IMR-90 (cell line): ENCODE measurements around the gene KRTAP5-3.

Experiments
- CHD1 ChIP-seq: IDR thresholded peaks from 2 replicates; pipeline ENCODE4 v1.6.1; 2012; ENCODE audit warnings: low read depth, low read length, improper control_type of control experiment
- FOS ChIP-seq: fragments of 150-350 bp; IDR thresholded peaks from 2 replicates; pipeline ENCODE4 v1.6.1; 2016; ENCODE audit warnings: low read depth, low read length
- MAFK ChIP-seq: IDR thresholded peaks from 2 replicates; pipeline ENCODE4 v1.6.1; 2012; ENCODE audit warnings: low read depth, low read length, improper control_type of control experiment
- MXI1 ChIP-seq: IDR thresholded peaks from 2 replicates; pipeline ENCODE4 v1.6.1; 2012; ENCODE audit warnings: low read depth, mild to moderate bottlenecking, low read length, moderate library complexity, borderline replicate concordance
- RAD21 ChIP-seq: IDR thresholded peaks from 2 replicates; pipeline ENCODE4 v1.6.1; 2012; ENCODE audit warnings: low read length, improper control_type of control experiment
- RFX5 ChIP-seq: IDR thresholded peaks from 2 replicates; pipeline ENCODE4 v1.8.0; 2012; ENCODE audit warnings: low read depth, mild to moderate bottlenecking, low read length, moderate library complexity
- SMC3 ChIP-seq: fragments of 150-350 bp; IDR thresholded peaks from 2 replicates; pipeline ENCODE4 v1.6.1; 2016; ENCODE audit warnings: low read depth, mild to moderate bottlenecking, antibody characterized with exemption, low read length, moderate library complexity
- TF ChIP-seq, protein P1 (sequence below): conservative IDR thresholded peaks from 2 replicates; pipeline ENCODE4 v1.5.1; 2012; ENCODE audit warnings: mild to moderate bottlenecking, low read depth, low read length, improper control_type of control experiment

- TF ChIP-seq, protein P1, sequence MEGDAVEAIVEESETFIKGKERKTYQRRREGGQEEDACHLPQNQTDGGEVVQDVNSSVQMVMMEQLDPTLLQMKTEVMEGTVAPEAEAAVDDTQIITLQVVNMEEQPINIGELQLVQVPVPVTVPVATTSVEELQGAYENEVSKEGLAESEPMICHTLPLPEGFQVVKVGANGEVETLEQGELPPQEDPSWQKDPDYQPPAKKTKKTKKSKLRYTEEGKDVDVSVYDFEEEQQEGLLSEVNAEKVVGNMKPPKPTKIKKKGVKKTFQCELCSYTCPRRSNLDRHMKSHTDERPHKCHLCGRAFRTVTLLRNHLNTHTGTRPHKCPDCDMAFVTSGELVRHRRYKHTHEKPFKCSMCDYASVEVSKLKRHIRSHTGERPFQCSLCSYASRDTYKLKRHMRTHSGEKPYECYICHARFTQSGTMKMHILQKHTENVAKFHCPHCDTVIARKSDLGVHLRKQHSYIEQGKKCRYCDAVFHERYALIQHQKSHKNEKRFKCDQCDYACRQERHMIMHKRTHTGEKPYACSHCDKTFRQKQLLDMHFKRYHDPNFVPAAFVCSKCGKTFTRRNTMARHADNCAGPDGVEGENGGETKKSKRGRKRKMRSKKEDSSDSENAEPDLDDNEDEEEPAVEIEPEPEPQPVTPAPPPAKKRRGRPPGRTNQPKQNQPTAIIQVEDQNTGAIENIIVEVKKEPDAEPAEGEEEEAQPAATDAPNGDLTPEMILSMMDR: no peak
- TF ChIP-seq RFX5: no peak
- TF ChIP-seq CHD1: no peak
- TF ChIP-seq RAD21: no peak
- no peak for TF ChIP-seq MAFK
- peak; percentile 48; the same call in 1 of the 2 replicates for TF ChIP-seq FOS
- TF ChIP-seq SMC3: no peak
- no peak for TF ChIP-seq MXI1
Measured at GRCh38 chr11:1572197-1573076, 35.8 kb downstream of the KRTAP5-3 start, which contains the start of gene DUSP8.
